ENCODE measurements around the gene TMEM119. TPM values are rescaled to one million over a fixed set of nuclear protein-coding genes. Genes with fewer than 3 reads are reported as not detected.

Gene TMEM119
- total and polyA plus RNA-seq, 9 of the 15 experiments (the other 6 are each of a cell fraction or from before 2014, with no cell fraction given) = 0.18 TPM; not detected in 8

- H3K4me2 ChIP-seq (ENCODE audit: insufficient read depth, low read length) = no peak overlapping the region
- DNase-seq (ENCODE audit: extremely low read depth in 1 of 4, low spot score in 3 of 4) = no peak
- H4K20me1 ChIP-seq (replicated peaks; ENCODE audit: control insufficient read depth, insufficient read depth, low read length) = peaks cover 6% of the 10 kb centered on the region; the same call in 1 of the 2 replicates
- ATAC-seq = no peak
- H3K9me1 ChIP-seq (ENCODE audit: control insufficient read depth, insufficient read depth, low read length) = peaks cover 6% of the 10 kb centered on the region
- peak overlapping the region in 1 of 2 experiments; percentile 21; a peak in 2 of 4 replicates for H3K9ac ChIP-seq (ENCODE audit: insufficient read depth in 1 of 2, low read depth in 2 of 2, low read length in 2 of 2)
- no peak overlapping the region for H3K27ac ChIP-seq (ENCODE audit: extremely low read depth, low read depth, low read length)
- H3K27me3 ChIP-seq (ENCODE audit: control insufficient read depth in 2 of 2, insufficient read depth in 2 of 2, low read length in 2 of 2) = no peaks in the 10 kb centered on the region
- H3K4me1 ChIP-seq (replicated peaks in 1 of 2; ENCODE audit: control insufficient read depth in 2 of 2, insufficient read depth in 2 of 2, low read length in 2 of 2) = peaks cover 0 to 21% of the 10 kb centered on the region in 2 experiments; a peak in 3 of 5 replicates
- ChIA-PET POLR2A (no interaction called here), CTCF (ENCODE audit: low intra/inter-chr PET ratio) (no interaction called here)
- H3K4me3 ChIP-seq = no peak overlapping the region
- TF ChIP-seq ESRRA (IDR thresholded peaks at IDR 0.05; ENCODE audit: borderline replicate concordance, low read depth) = peak; percentile 63; the same call in 1 of the 2 replicates
- 0 out of 2 replicates have a peak, but pooled peaks have one; percentile 6 for TF ChIP-seq USF2 (CRISPR knock-in tag; IDR thresholded peaks at IDR 0.05)
- TF ChIP-seq USF1 (CRISPR knock-in tag; IDR thresholded peaks at IDR 0.05) = peak; percentile 58; the same call in 1 of the 2 replicates
- no peak for TF ChIP-seq ETS2 (tag; IDR thresholded peaks at IDR 0.05; ENCODE audit: borderline replicate concordance, poor library complexity, severe bottlenecking)
- TF ChIP-seq ADNP (tag; IDR thresholded peaks at IDR 0.05) = peak; percentile 61; the same call in 1 of the 2 replicates
- no peak for TF ChIP-seq EZH2 (IDR thresholded peaks at IDR 0.05; ENCODE audit: borderline replicate concordance, low read depth, low read length)
- TF ChIP-seq RBM25 (IDR thresholded peaks at IDR 0.05; ENCODE audit: low read depth, low read length, severe bottlenecking) = peak; percentile 75
- no peak for TF ChIP-seq ZNF766 (CRISPR knock-in tag; conservative IDR thresholded peaks at IDR 0.05)
- no peak for TF ChIP-seq CEBPG (CRISPR knock-in tag; IDR thresholded peaks at IDR 0.05)
- no peak for TF ChIP-seq CEBPG (tag; conservative IDR thresholded peaks at IDR 0.05 in 1 of 2, IDR thresholded peaks at IDR 0.05 in 1 of 2)
- TF ChIP-seq MAZ (CRISPR knock-in tag; conservative IDR thresholded peaks at IDR 0.05 in 1 of 2, IDR thresholded peaks at IDR 0.05 in 1 of 2) = no peak
- no peak for TF ChIP-seq TSHZ1 (CRISPR knock-in tag; IDR thresholded peaks at IDR 0.05)
- TF ChIP-seq BCOR (IDR thresholded peaks at IDR 0.05) = peak; percentile 26; the same call in 1 of the 2 replicates
- TF ChIP-seq SMAD2 (IDR thresholded peaks at IDR 0.05; ENCODE audit: low read depth, low read length) = no peak
- TF ChIP-seq POLR3G (IDR thresholded peaks at IDR 0.05; ENCODE audit: extremely low read depth, insufficient read length, insufficient replicate concordance) = no peak
- intact Hi-C loops (cut with micrococcal nuclease) (no loop called here), in situ Hi-C loops (cut with MboI) (no loop called here)
- no peaks in the 10 kb centered on the region for H3K36me3 ChIP-seq (ENCODE audit: control insufficient read depth, insufficient read depth, low read length)
- H3K79me2 ChIP-seq (ENCODE audit: control insufficient read depth, insufficient read depth, low read length) = no peaks in the 10 kb centered on the region
- BruUV-seq (replicated peaks) = no TSS peak
- no peak overlapping the region for H2AFZ ChIP-seq (ENCODE audit: low read depth, low read length)
- WGBS (ENCODE audit: insufficient coverage, low coverage, missing lambda C conversion rate) = 23% methylated on average over 8 of the region's 10 CpGs
- no peaks in the 10 kb centered on the region for H3K9me3 ChIP-seq (replicated peaks; ENCODE audit: control insufficient read depth, insufficient read depth, low read depth, low read length)
- FAIRE-seq = no peak
Observed at GRCh38 chr12:108596854-108597558, 878 bp downstream of the TMEM119 start.
